Measurements from ENCODE around the gene CPEB3. TPM values are rescaled to one million over a fixed set of nuclear protein-coding genes. Genes with fewer than 3 reads are reported as not detected.

CPEB3 gene
- polyA plus RNA-seq, 1 experiment = 0.36 TPM

DNA sequence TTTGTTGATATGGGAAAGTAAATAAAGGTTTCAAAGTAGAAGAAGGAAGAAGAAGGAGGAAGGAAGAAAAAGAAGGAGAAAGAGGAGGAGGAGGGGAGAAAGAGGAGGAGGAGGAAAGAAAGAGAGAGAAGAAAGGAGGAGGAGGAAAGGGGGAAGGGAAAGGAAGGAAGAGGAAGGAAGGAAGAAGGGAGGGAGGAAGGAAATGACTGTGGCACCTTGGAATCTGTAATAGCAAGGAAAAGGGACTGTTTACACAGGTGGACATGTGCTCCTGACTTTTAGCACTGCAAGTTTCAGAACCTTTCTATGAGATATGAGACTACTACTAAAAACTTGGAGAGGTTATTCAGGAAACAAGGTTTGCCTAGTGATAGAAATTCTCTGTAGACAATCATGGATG is 214.2 kb downstream of the CPEB3 start:
- TF ChIP-seq CTCF (IDR thresholded peaks at IDR 0.05; ENCODE audit: low read depth, low read length) = no peak

GRCh38 chr10:92075829-92076228 is 215.0 kb downstream of the CPEB3 start:
- Histone ChIP-seq H3K4me3 (ENCODE audit: low read depth, low read length) (no peak overlapping the region), H3K27me3 (ENCODE audit: control insufficient read depth, insufficient read depth, low read length) (no peaks in the 10 kb centered on the region), H3K9me3 (ENCODE audit: control insufficient read depth, insufficient read depth, low read length) (no peaks in the 10 kb centered on the region), H3K27ac (ENCODE audit: low read depth, low read length) (no peak overlapping the region)
- ChIA-PET POLR2A (no interaction called here), CTCF (interaction anchor here (1.3 to 2.0 kb wide), 2 partner anchors 12 to 344 kb away, joined by 4 to 9 read pairs; no protein-coding TSS in a partner anchor)
- no peak for DNase-seq (ENCODE audit: low read depth, low spot score)
- no peak for TF ChIP-seq CTCF (IDR thresholded peaks at IDR 0.05; ENCODE audit: low read depth, low read length)

More for the DNA sequence above, 214.2 kb downstream of the CPEB3 start:
- ChIA-PET CTCF (no interaction called here), POLR2A (no interaction called here)
- Histone ChIP-seq H3K27me3 (ENCODE audit: control insufficient read depth, insufficient read depth, low read length) (no peaks in the 10 kb centered on the region), H3K4me3 (ENCODE audit: low read depth, low read length) (no peak overlapping the region), H3K9me3 (ENCODE audit: control insufficient read depth, insufficient read depth, low read length) (no peaks in the 10 kb centered on the region), H3K27ac (ENCODE audit: low read depth, low read length) (no peak overlapping the region)
- no peak for DNase-seq (ENCODE audit: low read depth, low spot score)

GRCh38 chr10:92074126-92074887 is 216.6 kb downstream of the CPEB3 start:
- POLR2A ChIA-PET = no interaction called here
- Histone ChIP-seq H3K27me3 (ENCODE audit: control insufficient read depth, insufficient read depth, low read length) (no peaks in the 10 kb centered on the region), H3K27ac (ENCODE audit: low read depth, low read length) (no peak overlapping the region), H3K9me3 (ENCODE audit: control insufficient read depth, insufficient read depth, low read length) (no peaks in the 10 kb centered on the region), H3K4me3 (ENCODE audit: low read depth, low read length) (no peak overlapping the region)
- CTCF ChIA-PET = interaction anchor here (0.6 to 2.0 kb wide), 5 partner anchors 11 to 346 kb away, joined by 3 to 9 read pairs (median 4); no protein-coding TSS in a partner anchor
- peak; percentile 21 for TF ChIP-seq CTCF (IDR thresholded peaks at IDR 0.05; ENCODE audit: low read depth, low read length)
- no peak for DNase-seq (ENCODE audit: low read depth, low spot score)

- H3K27me3 ChIP-seq (ENCODE audit: control insufficient read depth, insufficient read depth, low read length) = no peaks in the 10 kb centered on the region
- no peak overlapping the region for H3K27ac ChIP-seq (ENCODE audit: low read depth, low read length)
- POLR2A ChIA-PET = no interaction called here
- no peak for TF ChIP-seq CTCF (IDR thresholded peaks at IDR 0.05; ENCODE audit: low read depth, low read length)
- peak; percentile 37 for DNase-seq (ENCODE audit: low read depth, low spot score)
- no peak overlapping the region for H3K4me3 ChIP-seq (ENCODE audit: low read depth, low read length)
- no peaks in the 10 kb centered on the region for H3K9me3 ChIP-seq (ENCODE audit: control insufficient read depth, insufficient read depth, low read length)
- CTCF ChIA-PET = no interaction called here
These were observed 222.0 kb downstream of the CPEB3 start for GRCh38 chr10:92068900-92069299.

GRCh38 chr10:92066386-92066785 is 224.5 kb downstream of the CPEB3 start:
- no peak for TF ChIP-seq CTCF (IDR thresholded peaks at IDR 0.05; ENCODE audit: low read depth, low read length)
- ChIA-PET POLR2A (no interaction called here), CTCF (no interaction called here)
- no peaks in the 10 kb centered on the region for H3K9me3 ChIP-seq (ENCODE audit: control insufficient read depth, insufficient read depth, low read length)
- no peak for DNase-seq (ENCODE audit: low read depth, low spot score)
- no peaks in the 10 kb centered on the region for H3K27me3 ChIP-seq (ENCODE audit: control insufficient read depth, insufficient read depth, low read length)
- no peak overlapping the region for H3K27ac ChIP-seq (ENCODE audit: low read depth, low read length)
- H3K4me3 ChIP-seq (ENCODE audit: low read depth, low read length) = no peak overlapping the region

Data from AG04450 (cell line).